Measurements from ENCODE around the gene SEMA4F. TPM values are rescaled to one million over a fixed set of nuclear protein-coding genes. Genes with fewer than 3 reads are reported as not detected.
A peak's percentile ranks its signal among the peaks of the same experiment; 100 is the strongest.

Gene SEMA4F
- total RNA-seq, 6 donors from 2014 or later, result 6.3 to 15.3 (median 10.1) TPM

DNA sequence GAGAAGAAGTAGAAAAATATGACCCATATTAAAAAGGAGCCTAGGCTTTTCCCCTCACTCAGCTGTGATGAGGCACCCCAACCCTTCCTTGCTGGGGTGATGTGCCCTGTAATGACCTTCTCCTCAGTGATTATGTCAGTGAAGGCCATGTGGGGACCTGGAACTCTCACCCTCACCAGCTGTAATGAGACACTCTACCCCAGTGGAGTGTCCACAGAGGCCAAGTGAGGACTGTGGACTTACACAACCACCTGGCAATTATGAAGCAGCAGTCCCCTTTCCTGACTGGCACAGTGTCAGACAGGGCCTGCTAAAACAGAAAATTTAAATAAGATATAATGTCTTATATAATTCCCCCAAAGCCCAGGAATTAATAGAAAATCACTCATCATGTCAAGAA is 54.2 kb downstream of the SEMA4F start:
- ATAC-seq (ENCODE audit: low FRiP score in 2 of 2), result peak; percentile 24 to 72
- peak in 1 of 2 donors; percentile 74 for DNase-seq

DNA sequence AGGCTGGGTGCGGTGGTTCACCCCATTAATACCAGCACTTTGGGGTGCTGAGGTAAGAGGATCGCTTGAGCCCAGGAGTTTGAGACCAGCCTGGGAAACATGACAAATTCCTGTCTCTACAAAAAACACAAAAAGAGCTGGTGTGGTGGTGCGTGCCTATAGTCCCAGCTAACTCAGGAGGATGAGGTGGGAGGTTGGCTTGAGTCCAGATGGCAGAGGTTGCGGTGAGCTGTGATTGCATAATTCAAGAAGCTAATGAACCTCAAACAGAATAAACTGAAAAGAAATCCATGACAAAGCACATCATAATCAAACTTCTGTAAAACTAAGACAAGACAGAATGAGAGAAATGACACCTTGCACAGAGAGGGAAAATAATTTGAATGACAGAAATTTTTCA is 54.8 kb downstream of the SEMA4F start:
- TF ChIP-seq POLR2AphosphoS5 (IDR thresholded peaks at IDR 0.05) (no peak), EP300 (IDR thresholded peaks at IDR 0.05) (no peak), POLR2A (IDR thresholded peaks at IDR 0.05) (no peak)
- TF ChIP-seq, protein P1, sequence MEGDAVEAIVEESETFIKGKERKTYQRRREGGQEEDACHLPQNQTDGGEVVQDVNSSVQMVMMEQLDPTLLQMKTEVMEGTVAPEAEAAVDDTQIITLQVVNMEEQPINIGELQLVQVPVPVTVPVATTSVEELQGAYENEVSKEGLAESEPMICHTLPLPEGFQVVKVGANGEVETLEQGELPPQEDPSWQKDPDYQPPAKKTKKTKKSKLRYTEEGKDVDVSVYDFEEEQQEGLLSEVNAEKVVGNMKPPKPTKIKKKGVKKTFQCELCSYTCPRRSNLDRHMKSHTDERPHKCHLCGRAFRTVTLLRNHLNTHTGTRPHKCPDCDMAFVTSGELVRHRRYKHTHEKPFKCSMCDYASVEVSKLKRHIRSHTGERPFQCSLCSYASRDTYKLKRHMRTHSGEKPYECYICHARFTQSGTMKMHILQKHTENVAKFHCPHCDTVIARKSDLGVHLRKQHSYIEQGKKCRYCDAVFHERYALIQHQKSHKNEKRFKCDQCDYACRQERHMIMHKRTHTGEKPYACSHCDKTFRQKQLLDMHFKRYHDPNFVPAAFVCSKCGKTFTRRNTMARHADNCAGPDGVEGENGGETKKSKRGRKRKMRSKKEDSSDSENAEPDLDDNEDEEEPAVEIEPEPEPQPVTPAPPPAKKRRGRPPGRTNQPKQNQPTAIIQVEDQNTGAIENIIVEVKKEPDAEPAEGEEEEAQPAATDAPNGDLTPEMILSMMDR (IDR thresholded peaks at IDR 0.05), result no peak
- WGBS, 2 donors, result 61 to 78% methylated on average over 4 of the region's 4 CpGs
- H3K27ac ChIP-seq, result peak overlapping the region in 1 of 4 donors; percentile 9
- H3K27me3 ChIP-seq, result no peaks in the 10 kb centered on the region
- H3K36me3 ChIP-seq, result no peaks in the 10 kb centered on the region
- DNase-seq (peak in 1 of 2 donors; percentile 54), ATAC-seq (ENCODE audit: low FRiP score in 2 of 2) (peak in 1 of 2 donors; percentile 12)
- H3K4me3 ChIP-seq, result no peak overlapping the region
- no peaks in the 10 kb centered on the region for H3K9me3 ChIP-seq
- peaks cover 0 to 5% (median 2%) of the 10 kb centered on the region in 4 donors for H3K4me1 ChIP-seq

More for the DNA sequence above, 54.2 kb downstream of the SEMA4F start:
- H3K27me3 ChIP-seq, result no peaks in the 10 kb centered on the region
- TF ChIP-seq POLR2A (IDR thresholded peaks at IDR 0.05) (no peak), EP300 (IDR thresholded peaks at IDR 0.05) (peak in 2 of 4 donors; percentile 13 to 88), POLR2AphosphoS5 (IDR thresholded peaks at IDR 0.05) (peak in 1 of 2 donors; percentile 31)
- TF ChIP-seq, protein P1 (IDR thresholded peaks at IDR 0.05), result no peak
- H3K36me3 ChIP-seq, result no peaks in the 10 kb centered on the region
- H3K4me1 ChIP-seq, result peaks cover 0 to 5% (median 2%) of the 10 kb centered on the region in 4 donors
- H3K9me3 ChIP-seq, result no peaks in the 10 kb centered on the region
- H3K4me3 ChIP-seq, result no peak overlapping the region
- H3K27ac ChIP-seq, result peak overlapping the region in 1 of 4 donors; percentile 10

DNA sequence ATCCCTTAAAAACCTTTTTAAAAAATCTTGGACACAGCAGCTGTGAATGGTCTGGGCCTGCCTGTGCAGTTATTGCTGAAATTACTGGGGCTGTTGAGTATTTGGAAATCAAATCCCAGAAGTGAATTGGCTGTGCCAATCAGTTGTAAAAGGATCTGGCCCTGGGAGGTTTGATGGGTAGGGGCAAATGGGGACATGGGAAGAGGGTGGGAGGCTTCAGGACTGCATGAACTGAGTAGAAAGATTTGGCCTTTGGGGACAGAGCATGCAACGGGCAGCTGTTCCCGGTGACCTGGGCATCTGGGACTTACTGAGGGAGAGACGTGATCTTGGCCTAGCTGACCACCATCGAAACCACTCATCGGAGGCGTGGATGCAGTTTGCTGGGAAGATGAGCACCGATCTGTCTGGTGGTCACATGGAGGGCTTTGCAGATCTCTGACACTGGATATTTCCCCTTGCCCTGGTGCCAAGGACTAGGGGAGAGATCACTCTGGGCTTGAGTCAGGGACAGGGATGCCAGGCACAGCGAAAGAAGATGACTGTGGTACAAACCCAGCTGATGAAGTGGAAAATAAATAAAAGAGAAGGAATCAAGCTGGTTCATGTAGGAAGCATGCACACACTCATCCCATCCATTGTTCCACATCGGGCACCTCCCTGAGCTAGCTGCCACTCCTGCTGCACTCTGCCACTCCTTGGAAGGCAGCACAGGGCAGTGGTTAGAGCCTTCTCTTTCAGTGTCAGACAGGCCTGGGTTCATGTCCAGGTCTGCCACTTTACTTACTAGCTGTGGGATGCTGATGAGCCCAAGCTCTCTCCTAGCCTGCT is 58.4 kb downstream of the SEMA4F start:
- Histone ChIP-seq H3K27ac (no peak overlapping the region), H3K4me3 (no peak overlapping the region), H3K36me3 (no peaks in the 10 kb centered on the region), H3K27me3 (no peaks in the 10 kb centered on the region), H3K9me3 (no peaks in the 10 kb centered on the region), H3K4me1 (peaks cover 6 to 20% (median 12%) of the 10 kb centered on the region in 4 donors)
- no peak for ATAC-seq (ENCODE audit: low FRiP score in 2 of 2)
- DNase-seq, result no peak
- 84% methylated on average over 6 to 9 of the region's 9 CpGs for WGBS, 2 donors
- TF ChIP-seq POLR2A (IDR thresholded peaks at IDR 0.05), result no peak

- Histone ChIP-seq H3K27me3 (no peaks in the 10 kb centered on the region), H3K9me3 (no peaks in the 10 kb centered on the region), H3K4me1 (peaks cover 6 to 20% (median 10%) of the 10 kb centered on the region in 4 donors), H3K36me3 (no peaks in the 10 kb centered on the region), H3K4me3 (peak overlapping the region in 2 of 4 donors; percentile 58 to 65), H3K27ac (peak overlapping the region in 1 of 4 donors; percentile 79)
- no peak for DNase-seq
- WGBS, 2 donors, result 50 to 54% methylated on average over 8 of the region's 8 CpGs
- TF ChIP-seq EP300 (IDR thresholded peaks at IDR 0.05), result no peak
- TF ChIP-seq, protein P1 (IDR thresholded peaks at IDR 0.05), result no peak
- no peak for TF ChIP-seq POLR2A (IDR thresholded peaks at IDR 0.05)
- TF ChIP-seq POLR2AphosphoS5 (IDR thresholded peaks at IDR 0.05), result no peak
- ATAC-seq (ENCODE audit: low FRiP score in 2 of 2), result no peak
These were observed 60.6 kb downstream of the SEMA4F start for GRCh38 chr2:74714691-74715080.

DNA sequence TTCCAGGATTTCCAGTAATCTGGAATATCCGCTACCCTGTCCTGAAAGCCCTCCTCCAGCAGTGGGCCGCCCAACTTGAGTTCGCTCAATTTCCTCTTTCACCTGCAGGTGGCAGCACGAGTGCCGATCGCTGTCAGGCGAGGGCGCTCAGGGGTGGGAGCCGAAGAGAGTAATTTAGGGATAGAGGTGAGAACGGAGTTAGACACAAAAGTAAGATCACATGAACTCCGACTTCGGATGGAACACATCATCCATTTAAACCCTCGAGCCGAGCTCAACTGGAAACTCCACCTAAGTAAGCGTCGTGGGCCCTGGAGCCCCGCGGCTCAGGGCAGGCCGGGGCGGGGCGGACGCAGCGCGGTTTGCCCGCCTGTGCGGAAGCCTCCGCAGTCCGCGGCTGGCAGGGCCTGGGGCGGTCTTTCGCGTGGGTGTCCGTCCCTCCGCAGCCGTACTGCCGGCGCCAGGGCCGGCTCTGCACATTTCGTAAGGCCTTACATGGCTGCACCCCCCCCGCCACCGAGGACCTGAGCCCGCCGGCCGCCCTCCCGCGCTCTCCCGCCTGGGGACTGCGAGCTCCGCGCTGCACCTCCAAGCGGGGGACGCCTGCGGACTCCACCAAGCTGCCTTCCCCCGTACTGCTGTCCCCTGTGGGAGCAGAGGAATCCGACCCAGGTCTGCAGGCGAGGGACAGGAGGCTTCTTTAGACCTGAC is 61.2 kb downstream of the SEMA4F start:
- H3K27ac ChIP-seq, result peak overlapping the region in 3 of 4 donors; percentile 31 to 79 (median 74)
- H3K36me3 ChIP-seq, result no peaks in the 10 kb centered on the region
- 2 to 3% methylated on average over 23 to 32 of the region's 56 CpGs for WGBS, 2 donors

More for the DNA sequence above, 61.2 kb downstream of the SEMA4F start:
- H3K4me3 ChIP-seq, result peak overlapping the region; percentile 36 to 65 (median 52)
- H3K27me3 ChIP-seq, result no peaks in the 10 kb centered on the region
- DNase-seq (peak; percentile 88 to 93), ATAC-seq (ENCODE audit: low FRiP score in 2 of 2) (peak; percentile 92 to 98)
- no peaks in the 10 kb centered on the region for H3K9me3 ChIP-seq
- TF ChIP-seq POLR2AphosphoS5 (IDR thresholded peaks at IDR 0.05) (peak in 1 of 2 donors; percentile 21), EP300 (IDR thresholded peaks at IDR 0.05) (no peak), POLR2A (IDR thresholded peaks at IDR 0.05) (peak in 1 of 4 donors; percentile 49)
- TF ChIP-seq, protein P1 (IDR thresholded peaks at IDR 0.05), result peak; percentile 77 to 90 (median 86)
- H3K4me1 ChIP-seq, result peaks cover 6 to 20% (median 10%) of the 10 kb centered on the region in 4 donors
